K562 (cell line): Measurements from ENCODE around the gene GPNMB. TPM values are rescaled to one million over a fixed set of nuclear protein-coding genes. Genes with fewer than 3 reads are reported as not detected.
A peak's percentile ranks its signal among the peaks of the same experiment; 100 is the strongest.

Experiments
- ATAC-seq: fragments of 200-7000 bp; cut with Tn5 transposase; 3 replicates; pipeline ENCODE4 v1.9.1; 2020; ENCODE audit warnings: moderate library complexity
- BruUV-seq: library from RNA; stranded (reverse); fragments of 400-500 nt; replicated peaks from 2 replicates; lab custom pipeline; 2021; lab: Mats Ljungman, UMichigan
- CTCF ChIA-PET: fragments of 300-600 bp; formaldehyde crosslinking; extraction: SDS; loops from one replicate; lab custom pipeline; 2021; ENCODE audit warnings: low intra/inter-chr PET ratio; lab: Yijun Ruan, JAX
- POLR2A ChIA-PET: fragments of 300-600, 350-650 bp; sonication (Branson Sonifier 250); formaldehyde crosslinking; extraction: SDS; loops from one replicate; lab custom pipeline; 2021; ENCODE audit warnings: antibody characterized with exemption, inconsistent platforms; lab: Yijun Ruan, JAX
- DNase-seq, 4 experiments: peaks; one replicate each; pipeline versions ENCODE4 v3.0.0 to v3.0.0-alpha.2; 2011 to 2018; ENCODE audit warnings: low spot score in 3 of 4, mixed read lengths in 3 of 4; ENCODE audit errors: extremely low read depth in 1 of 4
- FAIRE-seq: peaks from 2 replicates; lab custom pipeline; 2011; peaks lifted over from hg19 to GRCh38; lab: Jason Lieb, UNC
- H2AFZ ChIP-seq: 2 replicates; pipeline ENCODE4 v1.6.0; 2011; ENCODE audit warnings: low read depth, low read length, control low read depth, inconsistent platforms
- H3K27ac ChIP-seq: fragments of 200-600 bp; 3 replicates; pipeline ENCODE4 v1.8.0; 2011; ENCODE audit warnings: low read depth, mild to moderate bottlenecking, control low read depth, inconsistent platforms, low read length, moderate library complexity, mixed read lengths; ENCODE audit errors: extremely low read depth
- H3K27me3 ChIP-seq, 2 experiments: fragments of 300-600 bp in 1 of 2; 2 replicates in 1 of 2; 3 replicates in 1 of 2; pipeline versions ENCODE4 v1.6.0 to v1.8.0; 2011; ENCODE audit warnings: inconsistent platforms in 2 of 2, low read length in 2 of 2, mild to moderate bottlenecking in 1 of 2, mixed read lengths in 1 of 2, moderate library complexity in 1 of 2; ENCODE audit not compliant: control insufficient read depth in 2 of 2, insufficient read depth in 2 of 2
- H3K36me3 ChIP-seq: fragments of 300-600 bp; 3 replicates; pipeline ENCODE4 v1.8.0; 2011; ENCODE audit warnings: mild to moderate bottlenecking, low read length, inconsistent platforms; ENCODE audit not compliant: control insufficient read depth, insufficient read depth
- H3K4me1 ChIP-seq, 2 experiments: fragments of 200-600 bp in 1 of 2; replicated peaks in 1 of 2; 2 replicates in 1 of 2; 3 replicates in 1 of 2; pipeline versions ENCODE4 v1.5.1 to v1.8.0; 2011; ENCODE audit warnings: inconsistent platforms in 2 of 2, low read length in 2 of 2, mild to moderate bottlenecking in 1 of 2, mixed read lengths in 1 of 2, moderate library complexity in 1 of 2; ENCODE audit not compliant: control insufficient read depth in 2 of 2, insufficient read depth in 2 of 2
- H3K4me2 ChIP-seq: 2 replicates; pipeline ENCODE4 v1.6.1; 2011; ENCODE audit warnings: low read length, control low read depth, inconsistent platforms, mixed read lengths; ENCODE audit not compliant: insufficient read depth
- H3K4me3 ChIP-seq: fragments of 200-600 bp; sonication (generic), shearing (Covaris generic); 2 replicates; pipeline ENCODE4 v1.5.1; 2016; ENCODE audit warnings: control low read depth, inconsistent platforms
- H3K79me2 ChIP-seq: fragments of 200-600 bp; 3 replicates; pipeline ENCODE4 v1.8.0; 2011; ENCODE audit warnings: low read length, inconsistent platforms; ENCODE audit not compliant: control insufficient read depth, insufficient read depth
- H3K9ac ChIP-seq, 2 experiments: 2 replicates each; pipeline versions ENCODE4 v1.6.0 to v1.6.1; 2011; ENCODE audit warnings: low read depth in 2 of 2, low read length in 2 of 2, control low read depth in 1 of 2, inconsistent platforms in 1 of 2, mild to moderate bottlenecking in 1 of 2, mixed read lengths in 1 of 2; ENCODE audit not compliant: insufficient read depth in 1 of 2
- H3K9me1 ChIP-seq: one replicate; pipeline ENCODE4 v1.6.0; 2011; ENCODE audit warnings: inconsistent platforms, mild to moderate bottlenecking, low read length, moderate library complexity; ENCODE audit not compliant: control insufficient read depth, insufficient read depth
- H3K9me3 ChIP-seq: replicated peaks from 2 replicates; pipeline ENCODE4 v1.5.1; 2011; ENCODE audit warnings: low read depth, low read length, inconsistent platforms; ENCODE audit not compliant: control insufficient read depth, insufficient read depth
- H4K20me1 ChIP-seq: replicated peaks from 2 replicates; pipeline ENCODE4 v1.6.1; 2011; ENCODE audit warnings: low read length, inconsistent platforms, mixed read lengths; ENCODE audit not compliant: control insufficient read depth, insufficient read depth
- NFIC ChIP-seq: fragments of 450-650 bp; IDR thresholded peaks from 2 replicates; pipeline ENCODE4 v1.6.1; 2017; ENCODE audit warnings: mild to moderate bottlenecking, inconsistent platforms
- WGBS: fragments of 100-300 bp; shearing (Covaris generic); methylation state at CpG from one replicate; pipeline ENCODE4 v1.1.6; 2016; ENCODE audit warnings: low coverage, mixed read lengths; ENCODE audit not compliant: insufficient coverage; ENCODE audit errors: missing lambda C conversion rate; 5-methylcytosine and 5-hydroxymethylcytosine counted together
- in situ Hi-C: fragments of 300-500 bp; cut with MboI; formaldehyde crosslinking; loops from 4 replicates; pipeline ENCODE4 v1.15.0; 2018; ENCODE audit warnings: inconsistent platforms, mixed read lengths
- intact Hi-C: fragments of 100-400 bp; cut with micrococcal nuclease; formaldehyde crosslinking; loops from 2 replicates; pipeline ENCODE4 v1.14.2; 2022
- polyA plus RNA-seq, 8 experiments: library from polyadenylated mRNA; depleted of rRNA in 4 of 8; stranded (reverse) in 5 of 8; unstranded in 3 of 8; fragments of >200 nt; fragmentation: Nextera tagmentation in 2 of 8; fragmentation: Illumina TruSeq in 1 of 8; extraction: Ambion mirVana in 2 of 8; extraction: Trizol in 1 of 8; gene quantifications; 2 replicates each; pipeline versions ENCODE4 v1.2.1 to v1.2.3, GENCODE V29; 2011 to 2014; ENCODE audit warnings: inconsistent platforms in 1 of 8, missing spikeins in 1 of 8
- total RNA-seq, 7 experiments: library from RNA; depleted of rRNA in 6 of 7; stranded (reverse); fragments of >200 nt in 6 of 7; fragmentation: Illumina TruSeq in 2 of 7; extraction: Trizol in 2 of 7; gene quantifications; 2 replicates each; pipeline versions ENCODE4 v1.2.1 to v1.2.3, GENCODE V29; 2011 to 2021; ENCODE audit warnings: low replicate concordance in 1 of 7
- TF ChIP-seq, protein P1 (sequence below): fragments of 250-450 bp; sonication (Bioruptor Pico); IDR thresholded peaks from 2 replicates; pipeline ENCODE4 v1.4.0; 2020; ENCODE audit warnings: borderline replicate concordance

GPNMB gene
- total and polyA plus RNA-seq, 9 of the 15 experiments (the other 6 are each of a cell fraction or from before 2014, with no cell fraction given), result 0.15 to 0.72 (median 0.33) TPM

DNA sequence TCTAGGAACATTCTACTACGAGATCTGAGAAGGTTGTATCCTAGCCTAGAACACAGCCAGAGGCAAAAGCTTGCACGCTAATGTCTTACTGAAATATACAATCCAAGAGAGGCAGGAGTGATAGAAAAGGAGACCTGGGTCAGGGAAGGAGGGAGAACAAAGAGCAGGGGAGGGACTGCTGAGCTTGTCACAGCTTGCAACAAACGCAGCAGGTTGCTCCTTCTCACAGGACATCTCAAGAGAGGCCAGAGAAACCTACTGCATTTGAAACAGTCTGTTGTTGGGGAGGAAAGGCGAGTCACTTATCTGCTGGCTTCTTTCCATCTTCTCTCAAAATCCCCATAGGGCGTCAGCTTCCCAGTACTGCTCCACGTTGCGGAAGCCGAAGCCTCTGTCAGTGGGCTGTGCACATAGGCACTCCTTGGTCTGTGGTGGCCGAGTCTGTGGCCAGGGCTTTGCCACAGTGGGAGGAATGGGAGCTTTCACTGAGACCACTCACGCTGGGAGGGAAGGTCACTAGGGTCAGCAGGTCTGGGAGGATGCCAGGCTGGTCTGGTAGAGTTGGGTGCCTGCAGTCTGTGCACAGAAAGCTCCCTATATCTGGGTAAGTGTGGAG, 25.8 kb upstream of the GPNMB start:
- Histone ChIP-seq H3K27ac (no peak overlapping the region), H3K79me2 (no peaks in the 10 kb centered on the region), H3K9me3 (no peaks in the 10 kb centered on the region), H3K4me1 (peaks cover 0 to 5% of the 10 kb centered on the region in 2 experiments; a peak in 3 of 5 replicates), H4K20me1 (no peaks in the 10 kb centered on the region; the same call in 1 of the 2 replicates), H3K9ac (peak overlapping the region in 1 of 2 experiments; percentile 53; a peak in 2 of 4 replicates), H3K27me3 (no peaks in the 10 kb centered on the region), H3K4me2 (peak overlapping the region; percentile 27; the same call in 1 of the 2 replicates), H3K4me3 (no peak overlapping the region), H2AFZ (peak overlapping the region; percentile 77), H3K9me1 (no peaks in the 10 kb centered on the region), H3K36me3 (no peaks in the 10 kb centered on the region)
- no TSS peak for BruUV-seq
- in situ Hi-C loops, result no loop called here
- intact Hi-C loops, result no loop called here
- FAIRE-seq (no peak), DNase-seq (no peak), ATAC-seq (peak; percentile 53)
- ChIA-PET POLR2A (interaction anchor here (0.6 to 1.1 kb wide), 6 partner anchors 16 to 162 kb away, joined by 3 to 4 read pairs (median 3); no protein-coding TSS in a partner anchor), CTCF (no interaction called here)
- WGBS, result 25% methylated on average over 10 of the region's 10 CpGs
- peak; percentile 55 for TF ChIP-seq NFIC
- TF ChIP-seq, protein P1, sequence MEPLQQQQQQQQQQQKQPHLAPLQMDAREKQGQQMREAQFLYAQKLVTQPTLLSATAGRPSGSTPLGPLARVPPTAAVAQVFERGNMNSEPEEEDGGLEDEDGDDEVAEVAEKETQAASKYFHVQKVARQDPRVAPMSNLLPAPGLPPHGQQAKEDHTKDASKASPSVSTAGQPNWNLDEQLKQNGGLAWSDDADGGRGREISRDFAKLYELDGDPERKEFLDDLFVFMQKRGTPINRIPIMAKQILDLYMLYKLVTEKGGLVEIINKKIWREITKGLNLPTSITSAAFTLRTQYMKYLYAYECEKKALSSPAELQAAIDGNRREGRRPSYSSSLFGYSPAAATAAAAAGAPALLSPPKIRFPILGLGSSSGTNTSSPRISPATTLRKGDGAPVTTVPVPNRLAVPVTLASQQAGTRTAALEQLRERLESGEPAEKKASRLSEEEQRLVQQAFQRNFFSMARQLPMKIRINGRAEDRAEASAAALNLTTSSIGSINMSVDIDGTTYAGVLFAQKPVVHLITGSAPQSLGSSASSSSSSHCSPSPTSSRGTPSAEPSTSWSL, result no peak
